Hepatic stellate cell (primary cell): ENCODE data around the gene HLA-DOB.

Source experiments
- DNase-seq: peaks from one replicate; pipeline ENCODE4 v3.0.0; 2011; ENCODE audit warnings: low spot score

The HLA-DOB gene

DNA sequence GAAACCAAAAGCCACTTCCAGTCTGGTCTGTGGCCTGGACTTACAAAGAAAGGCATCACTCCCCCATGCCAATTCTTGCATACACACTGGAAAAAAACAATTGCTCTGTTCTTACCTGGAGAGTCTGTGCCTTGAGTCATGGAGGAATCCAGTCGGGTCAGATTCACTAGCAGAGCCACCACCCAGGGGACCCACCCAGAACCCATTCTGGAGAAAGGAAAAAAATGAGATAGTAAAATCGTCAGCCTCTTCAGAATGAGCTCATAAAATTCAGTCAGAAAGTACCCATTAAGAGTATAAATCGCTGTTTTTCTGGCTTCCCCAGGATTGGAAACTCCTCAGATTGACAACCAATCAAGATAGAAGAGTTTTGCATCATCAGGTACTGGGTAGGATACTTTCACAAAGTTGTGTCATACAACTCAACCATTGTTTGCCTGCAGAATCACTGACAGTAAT is at the start of gene HLA-DOB:
Gene HLA-DOB (minus strand): TSS at position 257 of the 459 bp plus-strand sequence. CDS start 51 bp downstream, at position 206.
- DNase-seq: peak; percentile 18

- no peak for DNase-seq
Observed at GRCh38 chr6:32865724-32866443, 49.1 kb upstream of the HLA-DOB start.

GRCh38 chr6:32862725-32863124 is 45.9 kb upstream of the HLA-DOB start:
- DNase-seq: no peak

DNA sequence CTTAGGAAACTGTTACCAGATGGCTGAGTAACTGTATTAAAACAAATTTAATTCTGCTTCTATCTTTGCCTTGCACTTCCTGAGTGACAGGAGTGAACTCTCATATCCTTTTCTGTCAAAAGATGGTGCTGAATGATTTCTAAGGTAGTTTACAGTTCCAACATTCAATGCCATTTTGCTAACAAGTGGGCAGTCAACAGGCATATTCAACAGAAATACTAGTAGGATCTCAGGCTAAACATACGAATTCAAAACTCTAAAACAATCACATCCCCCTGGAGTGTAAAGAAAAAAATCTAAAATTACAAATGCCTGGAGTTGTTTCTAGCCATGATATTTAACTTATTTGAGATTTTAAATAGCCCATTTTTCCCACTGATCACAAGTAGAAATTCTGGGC is 43.9 kb upstream of the HLA-DOB start:
- no peak for DNase-seq

- DNase-seq: no peak
Observed at GRCh38 chr6:32858194-32858593, 41.4 kb upstream of the HLA-DOB start.

DNA sequence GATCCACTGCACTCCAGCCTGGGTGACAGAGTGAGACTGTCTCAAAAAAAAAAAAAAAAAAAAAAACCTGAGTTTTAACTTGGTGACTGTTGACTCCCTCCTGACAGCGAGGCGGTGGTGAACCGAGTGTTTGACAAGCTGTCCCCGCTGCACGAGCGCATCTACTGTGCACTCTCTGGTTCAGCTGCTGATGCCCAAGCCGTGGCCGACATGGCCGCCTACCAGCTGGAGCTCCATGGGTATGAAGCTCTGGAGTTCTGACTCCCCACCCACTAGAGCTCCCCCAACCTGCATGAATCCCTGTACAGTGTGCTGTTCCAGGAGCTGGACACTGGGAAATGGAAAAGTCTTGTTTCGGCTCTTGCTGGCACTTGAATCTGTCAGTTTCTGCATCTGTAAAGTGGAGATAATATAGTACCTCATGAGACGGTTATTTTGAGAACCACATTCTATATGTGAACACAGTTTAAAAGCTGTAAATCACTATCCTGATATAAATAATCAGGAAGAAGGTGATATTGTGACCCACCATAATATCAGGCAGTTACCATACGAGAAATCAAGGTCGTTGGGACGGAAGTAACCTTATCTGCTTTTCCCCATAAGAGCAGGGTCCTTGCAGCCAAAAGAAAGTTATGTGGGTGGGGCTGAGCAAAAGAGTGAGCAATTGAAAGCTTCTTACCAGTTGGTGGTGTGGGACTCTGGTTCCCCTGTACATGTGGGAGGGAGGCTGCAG is 40.5 kb upstream of the HLA-DOB start:
- no peak for DNase-seq

- no peak for DNase-seq
Observed at GRCh38 chr6:32855467-32856174, 38.8 kb upstream of the HLA-DOB start.

DNA sequence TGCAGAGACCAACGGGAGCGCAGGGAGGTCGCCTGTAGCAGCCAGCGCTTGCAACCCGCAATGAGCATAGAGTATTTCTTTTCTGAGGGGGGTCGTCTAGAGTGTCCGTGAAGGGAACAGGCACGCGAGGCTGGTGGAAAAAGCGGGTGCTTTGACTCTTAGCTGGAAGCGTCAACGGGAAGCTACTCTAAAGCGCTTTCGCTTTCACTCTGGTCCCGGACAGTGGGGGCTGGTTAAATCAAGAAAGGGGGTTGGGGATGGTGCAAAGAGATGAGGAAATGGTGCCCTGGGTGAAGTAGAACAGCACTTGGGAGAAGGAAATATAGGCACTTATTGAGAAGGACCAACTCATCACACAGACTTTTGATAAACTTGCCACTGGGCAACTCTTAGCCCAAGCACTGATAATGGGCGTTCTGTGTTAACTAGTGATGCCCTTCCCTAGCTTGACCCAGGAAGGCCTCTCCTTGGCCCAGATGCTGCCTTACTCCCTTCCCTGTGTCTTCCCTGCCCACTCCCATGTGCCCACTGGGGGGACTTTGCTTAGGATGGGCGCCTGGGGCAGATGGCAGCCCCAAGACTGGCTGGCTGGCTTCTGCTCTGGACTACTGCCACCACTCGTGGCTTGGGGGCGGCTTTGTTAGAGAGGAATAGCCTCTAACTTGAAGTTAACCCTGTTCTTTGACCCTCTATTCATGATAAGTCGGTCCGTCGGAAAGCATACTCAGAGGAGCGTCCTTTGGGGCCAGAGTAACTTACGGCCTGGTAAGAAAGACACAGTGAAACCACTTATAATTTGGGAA is 37.8 kb upstream of the HLA-DOB start:
- peak; percentile 82 for DNase-seq

DNA sequence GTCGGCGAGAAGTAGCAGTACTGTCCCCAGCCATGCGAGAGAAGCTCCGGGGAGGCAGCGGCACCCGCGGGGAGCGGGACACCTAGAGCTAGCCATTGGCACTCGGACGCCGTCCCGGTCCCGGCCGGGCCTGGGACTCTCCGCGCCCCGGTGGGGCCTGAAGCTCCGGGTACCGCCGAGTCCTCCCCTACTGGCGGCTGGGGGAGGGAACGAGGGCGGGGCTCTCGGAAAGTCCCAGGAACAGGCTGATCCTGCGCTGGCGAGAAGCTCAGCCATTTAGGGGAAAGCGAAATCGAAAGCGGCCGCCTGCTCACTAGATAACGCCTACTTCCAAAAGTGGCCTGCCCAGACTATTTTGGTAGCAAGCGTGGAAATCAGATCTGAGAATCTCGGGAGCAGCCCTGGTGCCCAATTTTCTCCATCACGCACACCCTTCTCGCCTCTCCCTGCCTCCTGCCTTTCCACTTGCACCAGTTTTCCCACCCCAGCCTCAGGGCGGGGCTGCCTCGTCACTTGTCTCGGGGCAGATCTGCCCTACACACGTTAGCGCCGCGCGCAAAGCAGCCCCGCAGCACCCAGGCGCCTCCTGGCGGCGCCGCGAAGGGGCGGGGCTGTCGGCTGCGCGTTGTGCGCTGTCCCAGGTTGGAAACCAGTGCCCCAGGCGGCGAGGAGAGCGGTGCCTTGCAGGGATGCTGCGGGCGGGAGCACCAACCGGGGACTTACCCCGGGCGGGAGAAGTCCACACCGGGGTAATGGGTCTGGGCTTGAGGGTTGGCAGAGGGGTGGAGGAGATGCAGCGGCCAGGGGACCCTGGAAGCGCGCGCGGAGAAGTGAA is 37.0 kb upstream of the HLA-DOB start, which contains the start of the genes PSMB9 and TAP1:
Gene PSMB9 (plus strand): TSS at position 652 of the 835 bp plus-strand sequence. CDS start 38 bp downstream, at position 690.
Gene TAP1 (minus strand): TSS at position 164 of the 835 bp plus-strand sequence. CDS start 68 bp downstream, at position 96.
- peak; percentile 95 for DNase-seq

DNA sequence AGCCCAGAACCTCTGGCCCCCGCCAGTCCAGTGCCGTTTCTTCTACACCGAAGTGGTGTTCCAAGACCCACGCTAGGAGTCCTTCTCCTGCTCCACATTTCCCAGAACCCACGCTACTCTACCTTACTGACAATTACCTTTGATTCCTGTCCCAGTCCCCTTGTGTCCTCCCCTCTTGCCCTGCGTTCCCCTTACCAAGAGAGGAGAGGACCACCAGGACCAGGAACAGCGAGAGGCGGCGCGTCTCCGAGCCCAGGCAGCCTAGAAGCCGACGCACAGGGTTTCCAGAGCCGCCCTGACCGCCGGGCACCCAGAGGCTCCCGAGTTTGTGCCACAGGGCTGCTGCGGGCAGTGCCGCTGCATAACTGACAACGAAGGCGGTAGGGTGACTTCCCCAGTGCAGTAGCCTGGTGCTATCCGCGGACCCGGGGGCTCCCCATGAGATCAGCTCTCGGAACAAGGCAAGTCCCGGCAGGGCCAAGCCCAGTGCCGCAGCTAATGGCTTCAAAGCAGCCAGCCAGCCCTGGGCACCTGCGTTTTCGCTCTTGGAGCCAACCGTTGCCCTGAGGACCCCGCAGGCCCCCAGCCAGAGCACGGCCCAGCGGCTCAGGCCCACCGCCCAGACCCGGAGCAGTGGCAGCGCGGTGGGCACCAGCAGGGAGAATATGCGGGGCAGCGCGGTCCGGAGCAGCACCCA is 36.2 kb upstream of the HLA-DOB start:
- peak; percentile 50 for DNase-seq

- peak; percentile 53 for DNase-seq
Observed at GRCh38 chr6:32852018-32852843, 35.4 kb upstream of the HLA-DOB start.

DNA sequence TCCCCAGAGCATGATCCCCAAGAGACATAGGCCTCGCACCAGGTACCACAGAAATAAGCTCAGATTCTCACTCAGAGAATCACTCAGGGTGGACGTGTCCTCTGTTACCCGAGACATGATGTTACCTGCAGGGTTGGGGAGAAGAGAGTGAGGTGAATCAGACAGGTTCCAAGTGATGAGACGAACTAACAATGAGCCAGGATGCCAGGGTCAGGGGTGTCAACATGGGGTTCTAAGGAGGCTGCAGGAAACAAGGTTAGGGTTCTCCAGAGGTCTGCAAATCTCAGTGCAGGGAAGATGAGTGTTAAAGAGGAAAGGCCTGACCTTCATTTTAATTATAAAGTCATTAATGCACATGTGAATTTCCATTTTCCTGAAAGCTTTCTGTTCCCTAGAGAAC is 34.2 kb upstream of the HLA-DOB start:
- no peak for DNase-seq

GRCh38 chr6:32849126-32849525 is 32.3 kb upstream of the HLA-DOB start:
- no peak for DNase-seq

DNA sequence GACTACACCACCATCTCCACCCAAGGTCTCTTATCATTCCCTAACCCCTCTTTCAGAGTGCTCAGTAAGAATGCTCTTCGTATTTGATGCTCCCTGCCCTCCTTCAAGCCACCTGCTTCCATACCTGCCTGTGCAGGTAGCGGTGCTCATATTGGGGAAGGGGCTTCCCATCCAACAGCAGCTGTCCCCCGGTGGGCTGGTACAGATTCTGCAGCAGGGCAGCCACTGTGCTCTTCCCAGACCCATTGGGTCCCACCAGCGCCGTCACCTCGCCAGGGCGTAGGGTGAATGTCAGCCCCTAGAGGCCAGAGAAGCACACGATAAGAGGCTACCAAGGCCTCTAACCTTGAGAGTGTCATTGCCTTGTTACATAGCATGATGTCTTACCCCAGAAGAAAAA is 31.0 kb upstream of the HLA-DOB start:
- no peak for DNase-seq

- no peak for DNase-seq
Observed at GRCh38 chr6:32847004-32847403, 30.2 kb upstream of the HLA-DOB start.

- no peak for DNase-seq
Observed at GRCh38 chr6:32845384-32845884, 28.6 kb upstream of the HLA-DOB start.

- no peak for DNase-seq
Observed at GRCh38 chr6:32844839-32845383, 28.1 kb upstream of the HLA-DOB start.

DNA sequence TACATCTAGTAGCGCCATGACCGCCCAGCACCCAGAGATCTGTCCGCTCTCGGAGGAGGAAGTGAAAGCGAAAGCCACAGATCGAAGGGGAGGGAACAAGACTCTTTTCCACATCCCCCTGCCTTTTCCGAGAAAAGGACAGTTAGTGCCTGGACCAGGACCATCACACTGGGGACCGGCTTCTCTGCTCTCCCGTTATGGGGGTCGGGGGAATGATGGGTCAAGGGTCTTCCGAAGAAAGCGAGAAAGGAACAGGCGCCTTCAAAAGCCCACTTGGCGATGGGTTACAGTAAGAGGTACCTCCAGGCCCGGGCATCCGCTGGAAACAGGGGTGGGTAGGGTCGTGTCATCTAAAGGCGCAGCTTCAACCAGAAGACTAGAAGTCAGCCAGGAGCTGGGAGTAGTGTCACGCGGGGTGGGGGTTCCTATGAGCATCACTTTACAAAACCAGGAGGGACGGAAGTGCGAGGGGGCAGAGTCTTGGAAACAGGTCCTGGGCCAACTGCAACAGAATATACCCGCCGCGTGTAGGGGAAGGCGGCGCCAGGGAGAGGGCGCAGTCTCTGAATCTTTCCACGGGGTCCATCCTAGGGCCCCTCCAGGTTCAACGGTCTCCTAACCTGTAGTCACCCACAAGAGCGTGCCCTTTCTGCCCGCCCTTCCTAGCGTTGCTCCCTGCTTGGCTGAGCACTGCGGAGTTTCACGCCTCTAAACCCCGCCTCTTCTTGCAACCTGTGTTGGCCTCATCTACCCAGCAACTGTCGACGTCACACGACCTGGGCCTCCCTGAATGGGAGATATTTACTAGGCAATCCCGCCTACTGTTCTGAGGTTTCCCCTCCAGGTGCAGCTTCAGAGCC is 27.4 kb upstream of the HLA-DOB start, which contains the start of gene PSMB8:
Gene PSMB8 (minus strand): TSS at position 69 of the 860 bp plus-strand sequence. CDS start 51 bp downstream, at position 18.
- DNase-seq: peak; percentile 93
